H1 (cell line): ENCODE measurements around the gene LIPM. TPM values are rescaled to one million over a fixed set of nuclear protein-coding genes. Genes with fewer than 3 reads are reported as not detected.

ENCODE experiments used
- CBX8 ChIP-seq: fragments of 300-800, 300-1000 bp; sonication (generic); IDR thresholded peaks from 2 replicates; pipeline ENCODE4 v1.7.1; 2016; ENCODE audit warnings: low read depth, low read length, borderline replicate concordance
- CHD2 ChIP-seq: IDR thresholded peaks from 2 replicates; pipeline ENCODE4 v1.6.1; 2012; ENCODE audit warnings: low read length, improper control_type of control experiment
- GABPA ChIP-seq: IDR thresholded peaks from 2 replicates; pipeline ENCODE4 v1.6.1; 2011; ENCODE audit warnings: mild to moderate bottlenecking, low read length, moderate library complexity, borderline replicate concordance; ENCODE audit not compliant: insufficient read depth
- polyA plus RNA-seq, 7 experiments: library from polyadenylated mRNA; depleted of rRNA in 3 of 7; stranded (reverse) in 5 of 7; unstranded in 2 of 7; fragments of >200 nt in 5 of 7; fragments of 200-250 nt in 2 of 7; gene quantifications; 1 replicate in 5 of 7; 2 replicates in 1 of 7; 4 replicates in 1 of 7; pipeline versions ENCODE4 v1.2.1 to v1.2.3, GENCODE V29; 2011 to 2013; ENCODE audit warnings: missing spikeins in 2 of 7, mixed read lengths in 2 of 7
- total RNA-seq: library from RNA; stranded (reverse); fragmentation: NEBNext Ultra II Directional; extraction: Animal tissue kit (Norgen Biotek cat#: 25700); gene quantifications from 2 replicates; pipeline ENCODE4 v1.2.1, GENCODE V29; 2021
- TF ChIP-seq, protein P1 (sequence below): fragments of 300-600 bp; sonication (generic); IDR thresholded peaks from 2 replicates; pipeline ENCODE4 v1.7.1; 2012; ENCODE audit warnings: low read length, moderate library complexity, mild to moderate bottlenecking, inconsistent platforms; ENCODE audit not compliant: insufficient replicate concordance

Gene LIPM
- total and polyA plus RNA-seq, 2 of the 8 experiments (the other 6 are each of a cell fraction or from before 2014, with no cell fraction given): not detected

DNA sequence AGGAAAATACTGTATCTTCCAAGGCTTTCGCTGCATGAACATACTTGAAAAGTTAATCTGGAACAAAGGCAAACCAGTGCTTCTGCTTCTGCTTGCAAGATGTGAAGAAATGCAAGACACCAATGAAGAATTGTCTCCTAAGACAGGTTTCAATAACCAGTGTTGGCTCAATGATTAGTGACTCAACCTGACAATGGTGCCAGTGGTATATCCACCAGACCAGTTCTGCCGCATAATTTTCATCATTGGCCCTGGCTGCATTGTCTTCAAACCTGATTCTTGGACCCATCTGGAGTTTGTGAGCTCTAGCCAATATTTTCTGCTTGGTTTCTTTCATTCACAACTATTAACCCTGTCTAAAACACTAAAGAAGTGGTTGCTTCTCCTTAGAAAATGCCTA, 63.9 kb downstream of the LIPM start (continued):
- TF ChIP-seq, protein P1, sequence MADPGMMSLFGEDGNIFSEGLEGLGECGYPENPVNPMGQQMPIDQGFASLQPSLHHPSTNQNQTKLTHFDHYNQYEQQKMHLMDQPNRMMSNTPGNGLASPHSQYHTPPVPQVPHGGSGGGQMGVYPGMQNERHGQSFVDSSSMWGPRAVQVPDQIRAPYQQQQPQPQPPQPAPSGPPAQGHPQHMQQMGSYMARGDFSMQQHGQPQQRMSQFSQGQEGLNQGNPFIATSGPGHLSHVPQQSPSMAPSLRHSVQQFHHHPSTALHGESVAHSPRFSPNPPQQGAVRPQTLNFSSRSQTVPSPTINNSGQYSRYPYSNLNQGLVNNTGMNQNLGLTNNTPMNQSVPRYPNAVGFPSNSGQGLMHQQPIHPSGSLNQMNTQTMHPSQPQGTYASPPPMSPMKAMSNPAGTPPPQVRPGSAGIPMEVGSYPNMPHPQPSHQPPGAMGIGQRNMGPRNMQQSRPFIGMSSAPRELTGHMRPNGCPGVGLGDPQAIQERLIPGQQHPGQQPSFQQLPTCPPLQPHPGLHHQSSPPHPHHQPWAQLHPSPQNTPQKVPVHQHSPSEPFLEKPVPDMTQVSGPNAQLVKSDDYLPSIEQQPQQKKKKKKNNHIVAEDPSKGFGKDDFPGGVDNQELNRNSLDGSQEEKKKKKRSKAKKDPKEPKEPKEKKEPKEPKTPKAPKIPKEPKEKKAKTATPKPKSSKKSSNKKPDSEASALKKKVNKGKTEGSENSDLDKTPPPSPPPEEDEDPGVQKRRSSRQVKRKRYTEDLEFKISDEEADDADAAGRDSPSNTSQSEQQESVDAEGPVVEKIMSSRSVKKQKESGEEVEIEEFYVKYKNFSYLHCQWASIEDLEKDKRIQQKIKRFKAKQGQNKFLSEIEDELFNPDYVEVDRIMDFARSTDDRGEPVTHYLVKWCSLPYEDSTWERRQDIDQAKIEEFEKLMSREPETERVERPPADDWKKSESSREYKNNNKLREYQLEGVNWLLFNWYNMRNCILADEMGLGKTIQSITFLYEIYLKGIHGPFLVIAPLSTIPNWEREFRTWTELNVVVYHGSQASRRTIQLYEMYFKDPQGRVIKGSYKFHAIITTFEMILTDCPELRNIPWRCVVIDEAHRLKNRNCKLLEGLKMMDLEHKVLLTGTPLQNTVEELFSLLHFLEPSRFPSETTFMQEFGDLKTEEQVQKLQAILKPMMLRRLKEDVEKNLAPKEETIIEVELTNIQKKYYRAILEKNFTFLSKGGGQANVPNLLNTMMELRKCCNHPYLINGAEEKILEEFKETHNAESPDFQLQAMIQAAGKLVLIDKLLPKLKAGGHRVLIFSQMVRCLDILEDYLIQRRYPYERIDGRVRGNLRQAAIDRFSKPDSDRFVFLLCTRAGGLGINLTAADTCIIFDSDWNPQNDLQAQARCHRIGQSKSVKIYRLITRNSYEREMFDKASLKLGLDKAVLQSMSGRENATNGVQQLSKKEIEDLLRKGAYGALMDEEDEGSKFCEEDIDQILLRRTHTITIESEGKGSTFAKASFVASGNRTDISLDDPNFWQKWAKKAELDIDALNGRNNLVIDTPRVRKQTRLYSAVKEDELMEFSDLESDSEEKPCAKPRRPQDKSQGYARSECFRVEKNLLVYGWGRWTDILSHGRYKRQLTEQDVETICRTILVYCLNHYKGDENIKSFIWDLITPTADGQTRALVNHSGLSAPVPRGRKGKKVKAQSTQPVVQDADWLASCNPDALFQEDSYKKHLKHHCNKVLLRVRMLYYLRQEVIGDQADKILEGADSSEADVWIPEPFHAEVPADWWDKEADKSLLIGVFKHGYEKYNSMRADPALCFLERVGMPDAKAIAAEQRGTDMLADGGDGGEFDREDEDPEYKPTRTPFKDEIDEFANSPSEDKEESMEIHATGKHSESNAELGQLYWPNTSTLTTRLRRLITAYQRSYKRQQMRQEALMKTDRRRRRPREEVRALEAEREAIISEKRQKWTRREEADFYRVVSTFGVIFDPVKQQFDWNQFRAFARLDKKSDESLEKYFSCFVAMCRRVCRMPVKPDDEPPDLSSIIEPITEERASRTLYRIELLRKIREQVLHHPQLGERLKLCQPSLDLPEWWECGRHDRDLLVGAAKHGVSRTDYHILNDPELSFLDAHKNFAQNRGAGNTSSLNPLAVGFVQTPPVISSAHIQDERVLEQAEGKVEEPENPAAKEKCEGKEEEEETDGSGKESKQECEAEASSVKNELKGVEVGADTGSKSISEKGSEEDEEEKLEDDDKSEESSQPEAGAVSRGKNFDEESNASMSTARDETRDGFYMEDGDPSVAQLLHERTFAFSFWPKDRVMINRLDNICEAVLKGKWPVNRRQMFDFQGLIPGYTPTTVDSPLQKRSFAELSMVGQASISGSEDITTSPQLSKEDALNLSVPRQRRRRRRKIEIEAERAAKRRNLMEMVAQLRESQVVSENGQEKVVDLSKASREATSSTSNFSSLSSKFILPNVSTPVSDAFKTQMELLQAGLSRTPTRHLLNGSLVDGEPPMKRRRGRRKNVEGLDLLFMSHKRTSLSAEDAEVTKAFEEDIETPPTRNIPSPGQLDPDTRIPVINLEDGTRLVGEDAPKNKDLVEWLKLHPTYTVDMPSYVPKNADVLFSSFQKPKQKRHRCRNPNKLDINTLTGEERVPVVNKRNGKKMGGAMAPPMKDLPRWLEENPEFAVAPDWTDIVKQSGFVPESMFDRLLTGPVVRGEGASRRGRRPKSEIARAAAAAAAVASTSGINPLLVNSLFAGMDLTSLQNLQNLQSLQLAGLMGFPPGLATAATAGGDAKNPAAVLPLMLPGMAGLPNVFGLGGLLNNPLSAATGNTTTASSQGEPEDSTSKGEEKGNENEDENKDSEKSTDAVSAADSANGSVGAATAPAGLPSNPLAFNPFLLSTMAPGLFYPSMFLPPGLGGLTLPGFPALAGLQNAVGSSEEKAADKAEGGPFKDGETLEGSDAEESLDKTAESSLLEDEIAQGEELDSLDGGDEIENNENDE: no peak
- TF ChIP-seq CHD2: no peak
- no peak for TF ChIP-seq CBX8
- TF ChIP-seq GABPA: no peak
- TF ChIP-seq, all 59 proteins: peak for 0
